ENCODE results near the gene RIMBP2.

DNA sequence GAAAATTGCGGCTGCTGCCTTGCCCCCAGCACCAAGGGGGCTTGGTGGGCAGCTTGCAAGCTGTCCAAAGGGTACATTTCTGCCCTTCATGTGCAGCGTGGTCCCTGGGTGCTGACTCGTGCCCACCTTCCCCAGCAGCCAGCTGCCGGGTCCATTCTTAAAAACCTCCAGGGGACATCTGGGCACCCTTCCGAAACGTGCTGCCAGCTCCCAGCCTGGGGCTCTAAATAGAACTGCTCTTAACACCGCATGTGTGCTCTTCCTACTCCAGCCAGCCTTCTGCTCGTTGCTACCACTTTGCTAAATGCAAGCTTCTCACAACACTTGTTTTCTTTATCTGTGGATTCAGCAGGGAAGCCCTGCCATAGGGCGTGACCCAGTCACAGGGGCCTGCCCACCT lies 66.0 kb downstream of the RIMBP2 start:
- TF ChIP-seq, protein P1, sequence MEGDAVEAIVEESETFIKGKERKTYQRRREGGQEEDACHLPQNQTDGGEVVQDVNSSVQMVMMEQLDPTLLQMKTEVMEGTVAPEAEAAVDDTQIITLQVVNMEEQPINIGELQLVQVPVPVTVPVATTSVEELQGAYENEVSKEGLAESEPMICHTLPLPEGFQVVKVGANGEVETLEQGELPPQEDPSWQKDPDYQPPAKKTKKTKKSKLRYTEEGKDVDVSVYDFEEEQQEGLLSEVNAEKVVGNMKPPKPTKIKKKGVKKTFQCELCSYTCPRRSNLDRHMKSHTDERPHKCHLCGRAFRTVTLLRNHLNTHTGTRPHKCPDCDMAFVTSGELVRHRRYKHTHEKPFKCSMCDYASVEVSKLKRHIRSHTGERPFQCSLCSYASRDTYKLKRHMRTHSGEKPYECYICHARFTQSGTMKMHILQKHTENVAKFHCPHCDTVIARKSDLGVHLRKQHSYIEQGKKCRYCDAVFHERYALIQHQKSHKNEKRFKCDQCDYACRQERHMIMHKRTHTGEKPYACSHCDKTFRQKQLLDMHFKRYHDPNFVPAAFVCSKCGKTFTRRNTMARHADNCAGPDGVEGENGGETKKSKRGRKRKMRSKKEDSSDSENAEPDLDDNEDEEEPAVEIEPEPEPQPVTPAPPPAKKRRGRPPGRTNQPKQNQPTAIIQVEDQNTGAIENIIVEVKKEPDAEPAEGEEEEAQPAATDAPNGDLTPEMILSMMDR (IDR thresholded peaks at IDR 0.05), result no peak
- no peak for TF ChIP-seq POLR2A (IDR thresholded peaks at IDR 0.05)
- TF ChIP-seq EP300 (IDR thresholded peaks at IDR 0.05), result no peak
